GM12874 (cell line): Measurements from ENCODE around the gene TPX2.

Experiments
- TF ChIP-seq, protein P1 (sequence below): IDR thresholded peaks from 2 replicates; pipeline ENCODE4 v1.5.1; 2011; ENCODE audit warnings: low read depth, mild to moderate bottlenecking, control low read depth, low read length, moderate library complexity; ENCODE audit not compliant: insufficient read depth

Gene TPX2

DNA sequence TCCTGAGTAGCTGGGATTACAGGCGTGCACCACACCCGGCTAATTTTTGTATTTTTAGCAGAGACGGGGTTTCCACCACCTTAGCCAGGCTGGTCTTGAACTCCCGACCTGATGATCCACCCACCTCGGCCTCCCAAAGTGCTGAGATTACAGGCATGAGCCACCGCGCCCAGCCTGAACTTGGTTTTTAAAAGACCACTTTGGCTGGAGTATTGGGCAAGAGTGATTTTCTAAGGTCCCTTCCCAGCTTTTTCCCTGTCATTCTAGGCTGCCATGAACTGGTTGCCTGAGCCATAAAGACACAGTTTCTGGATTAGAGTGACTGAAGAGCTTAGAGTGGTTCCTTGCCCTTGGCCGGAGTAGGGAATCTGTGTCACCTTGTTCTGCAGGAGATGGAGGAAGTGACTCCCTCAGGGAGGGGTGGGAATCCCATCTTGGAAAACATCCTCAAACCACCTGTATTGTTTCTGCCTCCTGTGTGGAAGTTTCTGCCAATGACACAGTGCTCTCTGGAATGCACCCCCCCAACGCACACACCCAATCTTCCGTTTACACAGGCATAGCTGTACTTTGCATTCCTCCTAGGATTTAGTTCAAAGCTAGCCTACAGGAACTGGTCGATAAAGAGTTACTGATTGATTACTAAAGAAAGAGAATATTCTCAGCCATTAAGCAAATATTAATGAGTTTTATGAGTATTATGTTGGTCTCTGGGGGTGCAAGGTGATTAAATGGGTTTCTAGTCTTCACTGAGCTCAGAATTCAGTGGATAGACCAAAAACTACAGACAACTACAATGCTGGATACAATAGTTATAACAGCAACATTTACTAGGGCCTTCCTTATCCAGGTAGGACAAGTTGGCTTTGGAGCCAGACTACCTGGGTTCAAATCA, 34.6 kb upstream of the TPX2 start:
- TF ChIP-seq, protein P1, sequence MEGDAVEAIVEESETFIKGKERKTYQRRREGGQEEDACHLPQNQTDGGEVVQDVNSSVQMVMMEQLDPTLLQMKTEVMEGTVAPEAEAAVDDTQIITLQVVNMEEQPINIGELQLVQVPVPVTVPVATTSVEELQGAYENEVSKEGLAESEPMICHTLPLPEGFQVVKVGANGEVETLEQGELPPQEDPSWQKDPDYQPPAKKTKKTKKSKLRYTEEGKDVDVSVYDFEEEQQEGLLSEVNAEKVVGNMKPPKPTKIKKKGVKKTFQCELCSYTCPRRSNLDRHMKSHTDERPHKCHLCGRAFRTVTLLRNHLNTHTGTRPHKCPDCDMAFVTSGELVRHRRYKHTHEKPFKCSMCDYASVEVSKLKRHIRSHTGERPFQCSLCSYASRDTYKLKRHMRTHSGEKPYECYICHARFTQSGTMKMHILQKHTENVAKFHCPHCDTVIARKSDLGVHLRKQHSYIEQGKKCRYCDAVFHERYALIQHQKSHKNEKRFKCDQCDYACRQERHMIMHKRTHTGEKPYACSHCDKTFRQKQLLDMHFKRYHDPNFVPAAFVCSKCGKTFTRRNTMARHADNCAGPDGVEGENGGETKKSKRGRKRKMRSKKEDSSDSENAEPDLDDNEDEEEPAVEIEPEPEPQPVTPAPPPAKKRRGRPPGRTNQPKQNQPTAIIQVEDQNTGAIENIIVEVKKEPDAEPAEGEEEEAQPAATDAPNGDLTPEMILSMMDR = no peak

- TF ChIP-seq, protein P1 = no peak
Observed at GRCh38 chr20:31705191-31705590, 33.9 kb upstream of the TPX2 start.

DNA sequence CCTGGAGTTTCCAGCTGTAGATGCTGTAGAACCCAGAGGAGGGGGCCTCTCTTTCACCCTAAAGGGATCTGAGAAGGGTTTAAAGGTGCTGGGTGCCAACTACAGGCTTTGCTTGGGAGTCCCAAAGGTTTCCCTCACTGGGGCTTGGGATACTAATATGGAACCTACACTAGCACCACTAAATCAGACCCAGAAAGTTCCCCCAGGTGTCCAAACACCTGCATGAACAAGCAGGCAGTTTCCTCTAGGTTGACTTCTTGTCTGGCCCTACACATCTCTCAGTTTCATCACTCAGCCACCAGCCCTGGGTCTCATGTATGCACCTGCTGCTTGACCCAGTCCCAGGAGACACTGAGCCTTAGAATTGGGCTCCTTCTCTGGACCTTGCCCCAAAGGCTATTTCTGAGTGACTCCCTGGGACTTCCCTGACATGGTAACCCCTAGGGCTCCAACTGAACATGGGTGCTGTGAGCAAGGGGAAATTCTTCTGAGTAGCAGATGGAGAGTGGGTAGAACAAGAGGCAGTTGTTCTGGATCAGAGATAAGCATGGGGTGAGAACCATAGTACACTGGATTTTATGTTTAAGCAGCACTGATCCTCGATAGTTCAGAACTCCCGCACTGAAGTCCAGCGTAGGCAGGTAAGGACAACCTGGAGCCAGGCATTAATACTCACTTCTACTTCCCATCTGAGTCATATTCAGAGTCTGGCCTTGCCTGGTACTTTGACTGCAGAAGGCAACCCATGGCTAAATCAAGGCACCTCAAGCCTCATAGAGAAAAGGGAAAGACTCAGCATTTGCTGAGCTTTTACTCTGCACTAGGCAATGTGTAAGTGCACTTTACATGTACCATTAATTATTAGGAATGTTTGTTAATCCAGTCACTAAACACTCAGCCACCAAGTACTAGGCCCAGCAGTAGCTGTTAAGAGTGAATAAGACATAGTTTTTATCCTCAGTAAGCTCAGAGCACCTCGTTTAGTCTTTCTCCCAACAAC, 33.2 kb upstream of the TPX2 start:
- TF ChIP-seq, protein P1 = no peak

DNA sequence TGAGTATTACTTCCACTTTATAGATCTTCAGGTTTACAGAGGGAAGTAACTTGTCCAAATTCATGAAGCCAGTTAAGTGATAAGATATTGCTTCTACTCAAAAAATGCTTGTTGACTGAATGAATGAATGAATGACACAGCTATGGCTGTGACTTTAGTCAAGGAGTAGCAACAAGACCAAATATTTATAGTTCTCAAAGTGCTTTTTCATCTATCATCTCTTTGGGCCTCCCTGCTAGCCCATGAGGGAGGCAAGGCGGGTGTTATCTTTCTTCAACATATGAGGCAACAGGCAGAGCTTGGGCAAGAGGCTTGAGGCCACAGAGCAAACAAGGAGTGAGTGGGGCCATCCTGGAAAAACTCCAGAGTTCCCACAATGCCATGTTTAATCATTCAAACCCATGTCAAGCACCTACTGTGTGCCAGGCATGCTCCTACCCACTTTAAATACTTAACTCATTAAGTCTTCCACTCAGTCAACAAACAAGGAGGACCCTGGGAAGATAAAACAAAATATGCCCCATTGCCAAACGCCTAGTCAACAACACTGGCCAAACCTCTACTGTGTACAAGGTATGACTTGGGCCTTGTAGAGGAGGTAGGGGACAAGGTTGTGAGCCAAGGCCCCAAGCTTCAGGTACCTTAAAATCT, 32.4 kb upstream of the TPX2 start:
- TF ChIP-seq, protein P1 = no peak

GRCh38 chr20:31707258-31707615, 31.9 kb upstream of the TPX2 start:
- TF ChIP-seq, protein P1 = no peak

DNA sequence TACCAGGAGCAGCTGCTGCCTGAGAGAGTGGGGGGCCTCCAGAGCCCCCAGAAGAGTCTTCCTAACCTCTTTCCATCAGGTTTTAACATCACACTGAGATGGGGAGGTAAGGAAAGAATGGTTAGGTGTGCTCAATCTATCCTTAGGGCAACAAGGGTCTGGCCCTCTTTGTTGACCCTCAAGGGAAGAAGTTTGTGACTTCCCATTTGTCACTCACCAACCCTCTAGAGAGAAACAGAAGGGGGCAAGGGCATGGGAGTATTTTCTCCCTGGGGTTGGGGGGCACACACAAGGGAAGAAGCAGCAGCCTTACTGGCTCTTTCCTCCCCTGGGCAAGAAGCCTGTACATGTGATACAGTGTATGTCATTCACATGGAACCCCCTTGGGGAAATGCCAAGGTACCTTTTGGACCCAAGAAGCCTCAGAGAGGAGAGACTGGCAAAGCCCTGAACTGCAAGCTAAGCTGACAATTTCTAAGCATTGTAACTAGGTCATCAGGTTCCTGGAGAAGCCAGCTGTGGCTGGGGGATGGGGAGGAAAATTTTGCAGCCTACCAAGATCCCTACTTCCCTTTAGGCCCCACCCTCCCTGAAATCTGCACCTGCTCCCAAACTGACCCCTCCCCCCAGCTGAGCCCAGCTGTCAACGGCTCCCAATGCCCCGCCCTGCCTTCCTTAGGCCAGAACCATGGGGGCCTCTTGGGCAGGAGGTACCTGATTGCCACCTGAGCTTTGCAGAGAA, 30.9 kb upstream of the TPX2 start:
- TF ChIP-seq, protein P1 = no peak
